Dendritic cell treated with granulocyte-macrophage colony-stimulating factor and Interleukin-4, amounts not matched to agents 40 ng/mL and 50 ng/mL, for 4 days (primary cell): ENCODE results near the gene CDC25B.

Source experiments
- H3K27ac Mint-ChIP-seq: one replicate; pipeline ENCODE4 v1.8.0; 2022; ENCODE audit warnings: mild to moderate bottlenecking, mixed read lengths
- H3K27me3 Mint-ChIP-seq: one replicate; pipeline ENCODE4 v1.8.0; 2022; ENCODE audit warnings: mild to moderate bottlenecking, mixed read lengths
- H3K36me3 Mint-ChIP-seq: one replicate; pipeline ENCODE4 v1.8.0; 2022; ENCODE audit warnings: low read depth, mixed read lengths
- H3K4me1 Mint-ChIP-seq: one replicate; pipeline ENCODE4 v1.8.0; 2022; ENCODE audit warnings: low read depth, mixed read lengths
- H3K4me3 Mint-ChIP-seq: one replicate; pipeline ENCODE4 v1.8.0; 2022; ENCODE audit warnings: mild to moderate bottlenecking, moderate library complexity, mixed read lengths
- H3K9me3 Mint-ChIP-seq: one replicate; pipeline ENCODE4 v1.8.0; 2022; ENCODE audit warnings: mixed read lengths
- intact Hi-C: fragments of 100-400 bp; cut with micrococcal nuclease; formaldehyde crosslinking; loops from one replicate; pipeline ENCODE4 v1.15.0; 2022

CDC25B gene

DNA sequence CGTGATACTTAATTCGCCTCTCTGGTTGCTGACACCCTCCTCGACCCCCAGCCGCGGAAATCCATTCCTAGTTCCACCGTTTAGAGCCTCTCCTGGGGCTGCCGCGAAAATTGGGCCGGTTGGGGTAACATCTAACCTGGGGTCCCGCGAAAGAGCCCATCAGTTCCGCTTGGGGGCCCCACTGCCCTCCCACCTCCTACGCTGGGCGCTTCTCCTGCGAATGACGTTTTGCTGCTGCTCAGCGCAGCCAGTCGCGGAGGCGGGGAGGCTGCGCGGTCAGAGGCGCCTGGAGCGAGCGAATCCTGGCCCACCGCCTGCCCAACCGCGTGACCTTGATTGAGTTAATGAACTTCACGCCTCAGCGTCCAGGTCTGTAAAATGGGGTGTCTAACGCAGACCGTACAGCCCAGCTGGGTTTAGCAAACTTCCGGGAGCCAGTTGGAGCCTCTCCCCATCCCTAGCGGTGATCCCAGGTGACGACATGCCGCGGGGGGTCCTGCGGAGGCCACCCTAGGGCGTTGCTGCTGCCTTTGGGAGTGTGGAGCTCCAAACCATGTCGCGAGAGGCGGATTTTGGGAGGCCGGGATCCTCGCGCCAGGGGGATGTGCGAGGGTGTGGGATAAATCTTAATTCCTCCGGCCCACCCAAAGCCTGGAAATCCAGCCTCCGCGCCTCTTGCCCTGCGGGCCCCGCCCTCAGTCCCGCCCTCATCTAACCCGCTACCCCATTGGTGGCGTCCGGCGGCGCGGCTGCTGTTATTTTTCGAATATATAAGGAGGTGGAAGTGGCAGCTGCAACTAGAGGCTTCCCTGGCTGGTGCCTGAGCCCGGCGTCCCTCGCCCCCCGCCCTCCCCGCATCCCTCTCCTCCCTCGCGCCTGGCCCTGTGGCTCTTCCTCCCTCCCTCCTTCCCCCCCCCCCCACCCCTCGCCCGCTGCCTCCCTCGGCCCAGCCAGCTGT is at the start of gene CDC25B:
TSS of gene CDC25B (plus strand) at position 800 of the 958 bp plus-strand sequence. CDS start 222 bp downstream, outside the sequence.
- no peaks in the 10 kb centered on the region for H3K27me3 Mint-ChIP-seq
- intact Hi-C loops, result loop anchor here (2.0 kb wide), 2 partner anchors 15 to 25 kb away; partner anchors contain the start of gene AP5S1
- H3K36me3 Mint-ChIP-seq, result peaks cover 49% of the 10 kb centered on the region
- peak within 1 kb of the TSS; percentile 93 for H3K27ac Mint-ChIP-seq
- H3K4me1 Mint-ChIP-seq, result peaks cover 46% of the 10 kb centered on the region
- peak within 1 kb of the TSS; percentile 81 for H3K4me3 Mint-ChIP-seq
- no peaks in the 10 kb centered on the region for H3K9me3 Mint-ChIP-seq

GRCh38 chr20:3747471-3747870 is 48.6 kb upstream of the CDC25B start:
- no peak overlapping the region for H3K27ac Mint-ChIP-seq
- peaks cover 21% of the 10 kb centered on the region for H3K4me1 Mint-ChIP-seq
- no peak overlapping the region for H3K4me3 Mint-ChIP-seq
- peaks cover 21% of the 10 kb centered on the region for H3K36me3 Mint-ChIP-seq
- intact Hi-C loops, result no loop called here
- H3K27me3 Mint-ChIP-seq, result peaks cover 52% of the 10 kb centered on the region
- H3K9me3 Mint-ChIP-seq, result no peaks in the 10 kb centered on the region

GRCh38 chr20:3748073-3748472 is 48.0 kb upstream of the CDC25B start:
- Mint-ChIP-seq H3K4me1 (peaks cover 25% of the 10 kb centered on the region), H3K4me3 (no peak overlapping the region), H3K27me3 (peaks cover 52% of the 10 kb centered on the region), H3K36me3 (peaks cover 24% of the 10 kb centered on the region), H3K27ac (no peak overlapping the region), H3K9me3 (no peaks in the 10 kb centered on the region)
- intact Hi-C loops, result loop anchor here (2.0 kb wide), 1 partner anchor 71 kb away; no protein-coding TSS in a partner anchor

- peaks cover 52% of the 10 kb centered on the region for H3K27me3 Mint-ChIP-seq
- H3K4me3 Mint-ChIP-seq, result no peak overlapping the region
- H3K9me3 Mint-ChIP-seq, result no peaks in the 10 kb centered on the region
- H3K4me1 Mint-ChIP-seq, result peaks cover 35% of the 10 kb centered on the region
- intact Hi-C loops, result loop anchor here (2.0 kb wide), 1 partner anchor 72 kb away; no protein-coding TSS in a partner anchor
- H3K36me3 Mint-ChIP-seq, result peaks cover 33% of the 10 kb centered on the region
- no peak overlapping the region for H3K27ac Mint-ChIP-seq
Measured at GRCh38 chr20:3749087-3749688, 46.9 kb upstream of the CDC25B start.

DNA sequence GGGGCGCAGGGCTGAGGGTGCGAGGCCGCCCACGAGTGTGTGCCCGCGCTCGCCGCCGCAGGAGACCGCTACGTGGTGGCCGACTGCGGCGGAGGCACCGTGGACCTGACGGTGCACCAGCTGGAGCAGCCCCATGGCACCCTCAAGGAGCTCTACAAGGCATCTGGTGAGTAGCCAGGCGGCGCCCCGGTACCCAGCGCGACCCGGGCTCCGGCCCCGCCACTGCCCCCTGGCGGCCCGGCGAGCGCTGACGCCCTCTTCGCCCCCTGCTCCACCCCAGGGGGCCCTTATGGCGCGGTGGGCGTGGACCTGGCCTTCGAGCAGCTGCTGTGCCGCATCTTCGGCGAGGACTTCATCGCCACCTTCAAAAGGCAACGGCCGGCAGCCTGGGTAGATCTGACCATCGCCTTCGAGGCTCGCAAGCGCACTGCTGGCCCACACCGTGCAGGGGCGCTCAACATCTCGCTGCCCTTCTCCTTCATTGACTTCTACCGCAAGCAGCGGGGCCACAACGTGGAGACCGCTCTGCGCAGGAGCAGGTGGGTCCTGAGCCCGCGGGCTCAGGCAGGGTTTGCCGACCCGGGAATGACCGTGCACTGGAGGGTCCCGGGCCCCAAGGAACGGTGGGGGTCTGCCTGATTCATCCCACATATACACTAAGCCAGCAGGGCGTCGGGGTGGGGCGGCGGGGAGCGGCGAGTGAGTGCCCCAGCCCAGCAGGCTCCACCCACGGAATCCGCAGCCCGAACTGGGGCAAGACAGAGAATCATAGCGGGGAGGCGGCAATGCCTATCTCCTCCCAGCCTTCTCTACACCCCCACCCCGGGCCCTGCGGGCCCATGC is 46.2 kb upstream of the CDC25B start:
- intact Hi-C loops, result loop anchor here (2.0 kb wide), 1 partner anchor 73 kb away; no protein-coding TSS in a partner anchor
- H3K27ac Mint-ChIP-seq, result no peak overlapping the region
- H3K36me3 Mint-ChIP-seq, result peaks cover 40% of the 10 kb centered on the region
- peaks cover 35% of the 10 kb centered on the region for H3K4me1 Mint-ChIP-seq
- peaks cover 44% of the 10 kb centered on the region for H3K27me3 Mint-ChIP-seq
- H3K9me3 Mint-ChIP-seq, result no peaks in the 10 kb centered on the region
- no peak overlapping the region for H3K4me3 Mint-ChIP-seq

DNA sequence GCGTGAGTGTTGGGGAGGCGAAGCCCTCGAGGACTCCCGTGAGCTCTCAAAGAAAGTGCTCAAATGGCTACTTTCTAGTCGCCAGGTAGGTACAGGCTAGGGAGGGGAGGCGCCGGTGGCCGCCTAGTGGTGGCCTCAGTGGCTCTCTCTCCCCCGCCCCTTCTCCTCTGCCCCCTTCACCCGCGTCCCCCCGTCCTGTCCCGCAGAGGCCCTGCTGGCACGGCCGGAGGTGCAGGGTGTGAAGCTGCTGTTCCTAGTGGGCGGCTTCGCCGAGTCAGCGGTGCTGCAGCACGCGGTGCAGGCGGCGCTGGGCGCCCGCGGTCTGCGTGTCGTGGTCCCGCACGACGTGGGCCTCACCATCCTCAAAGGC is 44.8 kb upstream of the CDC25B start:
- intact Hi-C loops, result no loop called here
- no peak overlapping the region for H3K27ac Mint-ChIP-seq

DNA sequence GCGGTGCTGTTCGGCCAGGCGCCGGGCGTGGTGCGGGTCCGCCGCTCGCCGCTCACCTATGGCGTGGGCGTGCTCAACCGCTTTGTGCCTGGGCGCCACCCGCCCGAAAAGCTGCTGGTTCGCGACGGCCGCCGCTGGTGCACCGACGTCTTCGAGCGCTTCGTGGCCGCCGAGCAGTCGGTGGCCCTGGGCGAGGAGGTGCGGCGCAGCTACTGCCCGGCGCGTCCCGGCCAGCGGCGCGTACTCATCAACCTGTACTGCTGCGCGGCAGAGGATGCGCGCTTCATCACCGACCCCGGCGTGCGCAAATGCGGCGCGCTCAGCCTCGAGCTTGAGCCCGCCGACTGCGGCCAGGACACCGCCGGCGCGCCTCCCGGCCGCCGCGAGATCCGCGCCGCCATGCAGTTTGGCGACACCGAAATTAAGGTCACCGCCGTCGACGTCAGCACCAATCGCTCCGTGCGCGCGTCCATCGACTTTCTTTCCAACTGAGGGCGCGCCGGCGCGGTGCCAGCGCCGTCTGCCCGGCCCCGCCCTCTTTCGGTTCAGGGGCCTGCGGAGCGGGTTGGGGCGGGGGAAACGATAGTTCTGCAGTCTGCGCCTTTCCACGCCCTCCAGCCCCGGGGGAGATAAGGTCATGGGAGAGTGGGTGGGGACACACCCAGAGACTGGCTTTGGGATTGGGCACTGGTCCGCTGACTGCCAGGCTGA is 44.3 kb upstream of the CDC25B start:
- no peaks in the 10 kb centered on the region for H3K9me3 Mint-ChIP-seq
- H3K36me3 Mint-ChIP-seq, result peaks cover 59% of the 10 kb centered on the region
- H3K27ac Mint-ChIP-seq, result peak overlapping the region; percentile 31
- H3K4me1 Mint-ChIP-seq, result peaks cover 33% of the 10 kb centered on the region
- H3K27me3 Mint-ChIP-seq, result peaks cover 25% of the 10 kb centered on the region
- intact Hi-C loops, result loop anchor here (2.0 kb wide), 1 partner anchor 39 kb away; the partner anchor contains the start of gene SIGLEC1
- H3K4me3 Mint-ChIP-seq, result peak overlapping the region; percentile 68

More for the DNA sequence above, 44.8 kb upstream of the CDC25B start:
- H3K4me3 Mint-ChIP-seq, result no peak overlapping the region
- H3K4me1 Mint-ChIP-seq, result peaks cover 33% of the 10 kb centered on the region
- H3K27me3 Mint-ChIP-seq, result peaks cover 30% of the 10 kb centered on the region
- H3K9me3 Mint-ChIP-seq, result no peaks in the 10 kb centered on the region
- H3K36me3 Mint-ChIP-seq, result peaks cover 54% of the 10 kb centered on the region

DNA sequence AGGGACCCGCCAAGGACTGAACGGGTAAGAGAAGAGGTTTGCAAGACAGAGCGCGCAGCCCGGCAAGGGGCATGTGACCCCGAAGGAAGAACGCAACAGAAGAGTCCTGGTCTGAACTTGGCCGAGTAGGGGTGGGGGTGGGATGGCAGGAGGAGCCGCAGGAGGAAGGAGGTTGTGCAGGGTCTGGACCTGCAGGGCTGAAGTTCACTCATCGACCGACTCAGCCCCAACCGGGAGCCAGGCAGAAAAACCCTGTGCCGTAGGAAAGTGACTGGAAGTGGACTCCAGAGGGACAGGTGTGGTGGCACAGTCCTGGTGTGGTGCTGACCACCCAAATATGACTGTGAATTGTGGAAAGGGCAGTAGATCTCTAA is 43.7 kb upstream of the CDC25B start:
- Mint-ChIP-seq H3K4me1 (peaks cover 33% of the 10 kb centered on the region), H3K36me3 (peaks cover 65% of the 10 kb centered on the region), H3K27me3 (peaks cover 21% of the 10 kb centered on the region), H3K4me3 (peak overlapping the region; percentile 68), H3K27ac (peak overlapping the region; percentile 31), H3K9me3 (no peaks in the 10 kb centered on the region)
- intact Hi-C loops, result loop anchor here (2.0 kb wide), 1 partner anchor 40 kb away; the partner anchor contains the start of gene SIGLEC1

DNA sequence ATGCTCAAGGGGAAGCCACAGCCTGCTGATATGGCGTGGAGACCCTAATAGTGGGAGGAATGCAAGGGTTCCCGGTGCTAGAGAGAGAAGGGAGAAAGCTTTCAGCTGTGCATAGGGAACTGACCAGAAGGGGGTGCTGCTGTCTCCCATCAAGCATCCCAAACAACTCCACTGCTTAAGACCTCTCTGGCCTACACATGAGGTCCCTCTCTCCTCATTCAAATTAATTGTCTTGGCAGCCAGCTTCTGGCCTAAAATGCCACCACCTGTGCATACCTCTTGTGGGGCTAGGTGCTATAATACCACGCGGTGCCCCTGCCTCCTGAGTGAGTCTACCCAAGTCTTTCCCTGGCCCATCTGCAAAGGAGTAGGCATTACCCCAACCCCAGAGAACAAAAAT is 43.0 kb upstream of the CDC25B start:
- Mint-ChIP-seq H3K36me3 (peaks cover 72% of the 10 kb centered on the region), H3K9me3 (no peaks in the 10 kb centered on the region), H3K27ac (no peak overlapping the region), H3K4me3 (no peak overlapping the region), H3K4me1 (peaks cover 40% of the 10 kb centered on the region), H3K27me3 (peaks cover 13% of the 10 kb centered on the region)
- intact Hi-C loops, result loop anchor here (1.0 to 2.0 kb wide), 3 partner anchors 15 to 40 kb away; partner anchors contain the start of genes SIGLEC1 and SPEF1

- no peak overlapping the region for H3K4me3 Mint-ChIP-seq
- H3K27ac Mint-ChIP-seq, result no peak overlapping the region
- peaks cover 8% of the 10 kb centered on the region for H3K27me3 Mint-ChIP-seq
- peaks cover 46% of the 10 kb centered on the region for H3K4me1 Mint-ChIP-seq
- peaks cover 78% of the 10 kb centered on the region for H3K36me3 Mint-ChIP-seq
- H3K9me3 Mint-ChIP-seq, result no peaks in the 10 kb centered on the region
- intact Hi-C loops, result loop anchor here (1.0 to 2.0 kb wide), 3 partner anchors 15 to 41 kb away; partner anchors contain the start of genes SIGLEC1 and SPEF1
Measured at GRCh38 chr20:3753501-3754275, 42.4 kb upstream of the CDC25B start.

GRCh38 chr20:3754276-3754630 is 41.9 kb upstream of the CDC25B start:
- Mint-ChIP-seq H3K36me3 (peaks cover 84% of the 10 kb centered on the region), H3K27ac (no peak overlapping the region), H3K4me1 (peaks cover 51% of the 10 kb centered on the region), H3K9me3 (no peaks in the 10 kb centered on the region), H3K27me3 (peaks cover 3% of the 10 kb centered on the region), H3K4me3 (no peak overlapping the region)
- intact Hi-C loops, result no loop called here

DNA sequence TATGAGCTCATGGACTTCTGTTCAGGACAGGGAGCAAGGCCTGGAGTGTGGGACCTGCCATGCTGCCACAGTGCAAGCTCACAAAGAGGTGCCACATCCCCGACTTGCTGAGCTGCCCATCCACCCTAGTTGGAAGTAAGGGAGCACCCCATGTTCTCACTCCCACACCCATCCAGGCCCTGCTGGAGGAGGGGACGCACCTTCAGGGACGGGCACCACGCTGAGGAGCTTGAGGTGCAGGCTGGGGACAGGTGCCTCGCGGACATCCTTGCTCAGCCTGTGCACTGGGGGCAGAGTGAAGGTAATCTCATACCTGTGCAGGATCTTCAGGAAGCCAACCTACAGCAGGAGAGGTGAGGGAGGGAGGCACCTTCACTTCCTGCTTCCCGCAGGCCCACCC is 40.8 kb upstream of the CDC25B start:
- H3K4me1 Mint-ChIP-seq, result peaks cover 61% of the 10 kb centered on the region
- no peak overlapping the region for H3K27ac Mint-ChIP-seq
- H3K27me3 Mint-ChIP-seq, result no peaks in the 10 kb centered on the region
- peaks cover 94% of the 10 kb centered on the region for H3K36me3 Mint-ChIP-seq
- intact Hi-C loops, result no loop called here
- H3K9me3 Mint-ChIP-seq, result no peaks in the 10 kb centered on the region
- H3K4me3 Mint-ChIP-seq, result no peak overlapping the region
